Osteocyte (in vitro differentiated cells): ENCODE results near the gene RAB5B. TPM values are rescaled to one million over a fixed set of nuclear protein-coding genes. Genes with fewer than 3 reads are reported as not detected.

Experiments used
- DNase-seq: peaks from one replicate; pipeline ENCODE4 v3.0.0; 2021; ENCODE audit warnings: mixed read lengths; ENCODE audit not compliant: unreplicated experiment; ENCODE audit errors: extremely low spot score
- H3K27ac Mint-ChIP-seq: one replicate; pipeline ENCODE4 v1.8.0; 2021; ENCODE audit warnings: mild to moderate bottlenecking, mixed read lengths; ENCODE audit not compliant: unreplicated experiment
- H3K27me3 Mint-ChIP-seq: one replicate; pipeline ENCODE4 v1.8.0; 2021; ENCODE audit warnings: mixed read lengths; ENCODE audit not compliant: unreplicated experiment
- H3K36me3 Mint-ChIP-seq: one replicate; pipeline ENCODE4 v1.8.0; 2021; ENCODE audit warnings: mixed read lengths; ENCODE audit not compliant: unreplicated experiment
- H3K4me1 Mint-ChIP-seq: one replicate; pipeline ENCODE4 v1.8.0; 2021; ENCODE audit warnings: mixed read lengths; ENCODE audit not compliant: unreplicated experiment
- H3K4me3 Mint-ChIP-seq: one replicate; pipeline ENCODE4 v1.8.0; 2021; ENCODE audit warnings: mild to moderate bottlenecking, moderate library complexity, mixed read lengths; ENCODE audit not compliant: unreplicated experiment
- H3K9me3 Mint-ChIP-seq: one replicate; pipeline ENCODE4 v1.8.0; 2021; ENCODE audit warnings: mixed read lengths; ENCODE audit not compliant: unreplicated experiment
- total RNA-seq: library from RNA; stranded (reverse); gene quantifications from 2 replicates; pipeline ENCODE4 v1.2.1, GENCODE V29; 2021
- TF ChIP-seq, protein P1 (sequence below): fragments of 200-600 bp; sonication (generic); IDR thresholded peaks from 2 replicates; pipeline ENCODE4 v1.5.0; 2021; ENCODE audit warnings: antibody characterized with exemption, mild to moderate bottlenecking, moderate library complexity

RAB5B gene
- total RNA-seq, 1 donor from 2014 or later, result 126 TPM

DNA sequence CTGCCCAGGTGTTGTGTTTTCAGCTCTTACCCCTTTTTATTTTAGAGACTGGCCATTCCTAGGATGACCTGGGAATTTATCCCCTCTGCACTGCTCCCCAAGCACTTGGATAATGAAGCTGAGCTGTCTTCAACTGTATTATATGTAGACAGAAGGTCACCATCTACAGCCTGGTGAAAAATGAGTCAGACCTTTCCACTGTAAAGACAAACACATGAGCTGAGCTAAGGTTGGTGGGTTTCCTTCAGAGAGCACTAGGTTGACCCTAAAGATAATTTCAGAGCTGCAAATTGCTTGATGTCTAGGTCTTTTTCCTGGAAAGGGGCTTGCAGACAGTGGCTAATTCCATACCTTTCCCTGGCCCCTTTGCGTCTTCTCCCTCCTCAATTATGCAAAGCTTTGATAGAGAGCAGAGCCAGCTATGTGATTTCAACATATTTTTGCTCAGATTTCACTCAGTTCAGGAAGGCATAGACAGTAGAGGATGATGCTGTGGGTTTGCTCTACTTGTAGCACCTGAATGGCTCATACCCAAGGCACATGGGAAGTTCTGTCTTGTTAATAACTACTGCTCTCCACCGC is 37.7 kb downstream of the RAB5B start:
- H3K4me1 Mint-ChIP-seq, result peaks cover 18% of the 10 kb centered on the region
- no peaks in the 10 kb centered on the region for H3K27me3 Mint-ChIP-seq
- TF ChIP-seq, protein P1, sequence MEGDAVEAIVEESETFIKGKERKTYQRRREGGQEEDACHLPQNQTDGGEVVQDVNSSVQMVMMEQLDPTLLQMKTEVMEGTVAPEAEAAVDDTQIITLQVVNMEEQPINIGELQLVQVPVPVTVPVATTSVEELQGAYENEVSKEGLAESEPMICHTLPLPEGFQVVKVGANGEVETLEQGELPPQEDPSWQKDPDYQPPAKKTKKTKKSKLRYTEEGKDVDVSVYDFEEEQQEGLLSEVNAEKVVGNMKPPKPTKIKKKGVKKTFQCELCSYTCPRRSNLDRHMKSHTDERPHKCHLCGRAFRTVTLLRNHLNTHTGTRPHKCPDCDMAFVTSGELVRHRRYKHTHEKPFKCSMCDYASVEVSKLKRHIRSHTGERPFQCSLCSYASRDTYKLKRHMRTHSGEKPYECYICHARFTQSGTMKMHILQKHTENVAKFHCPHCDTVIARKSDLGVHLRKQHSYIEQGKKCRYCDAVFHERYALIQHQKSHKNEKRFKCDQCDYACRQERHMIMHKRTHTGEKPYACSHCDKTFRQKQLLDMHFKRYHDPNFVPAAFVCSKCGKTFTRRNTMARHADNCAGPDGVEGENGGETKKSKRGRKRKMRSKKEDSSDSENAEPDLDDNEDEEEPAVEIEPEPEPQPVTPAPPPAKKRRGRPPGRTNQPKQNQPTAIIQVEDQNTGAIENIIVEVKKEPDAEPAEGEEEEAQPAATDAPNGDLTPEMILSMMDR, result no peak
- no peak overlapping the region for H3K4me3 Mint-ChIP-seq
- no peak overlapping the region for H3K27ac Mint-ChIP-seq
- no peaks in the 10 kb centered on the region for H3K9me3 Mint-ChIP-seq
- DNase-seq, result no peak
- no peaks in the 10 kb centered on the region for H3K36me3 Mint-ChIP-seq

- TF ChIP-seq, protein P1, result no peak
- H3K27ac Mint-ChIP-seq, result no peak overlapping the region
- H3K27me3 Mint-ChIP-seq, result no peaks in the 10 kb centered on the region
- DNase-seq, result no peak
- H3K9me3 Mint-ChIP-seq, result no peaks in the 10 kb centered on the region
- H3K4me1 Mint-ChIP-seq, result peaks cover 6% of the 10 kb centered on the region
- no peak overlapping the region for H3K4me3 Mint-ChIP-seq
- H3K36me3 Mint-ChIP-seq, result no peaks in the 10 kb centered on the region
Measured at GRCh38 chr12:56013482-56013881, 39.6 kb downstream of the RAB5B start.

DNA sequence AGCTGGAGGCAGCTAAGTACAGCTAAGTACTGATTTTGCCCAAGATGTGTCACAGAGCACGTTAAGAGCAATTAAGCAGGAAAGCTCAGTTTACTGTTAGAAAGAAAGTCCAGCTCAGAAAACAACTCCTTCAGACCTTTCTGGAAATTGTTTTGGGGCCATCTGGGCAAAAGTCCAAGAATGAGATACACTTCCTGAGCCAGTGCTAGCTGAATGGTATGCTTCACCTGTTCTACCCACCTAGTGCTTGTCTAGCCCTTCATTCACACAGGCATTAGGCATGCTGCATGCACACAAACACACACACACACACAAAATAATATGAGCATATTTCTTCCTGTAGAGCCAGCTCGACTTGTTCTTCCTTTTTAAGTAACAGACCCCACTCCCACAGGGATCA is 40.3 kb downstream of the RAB5B start:
- Mint-ChIP-seq H3K9me3 (no peaks in the 10 kb centered on the region), H3K36me3 (no peaks in the 10 kb centered on the region), H3K4me1 (peaks cover 3% of the 10 kb centered on the region), H3K4me3 (no peak overlapping the region), H3K27ac (no peak overlapping the region), H3K27me3 (no peaks in the 10 kb centered on the region)
- TF ChIP-seq, protein P1, result no peak
- DNase-seq, result no peak

DNA sequence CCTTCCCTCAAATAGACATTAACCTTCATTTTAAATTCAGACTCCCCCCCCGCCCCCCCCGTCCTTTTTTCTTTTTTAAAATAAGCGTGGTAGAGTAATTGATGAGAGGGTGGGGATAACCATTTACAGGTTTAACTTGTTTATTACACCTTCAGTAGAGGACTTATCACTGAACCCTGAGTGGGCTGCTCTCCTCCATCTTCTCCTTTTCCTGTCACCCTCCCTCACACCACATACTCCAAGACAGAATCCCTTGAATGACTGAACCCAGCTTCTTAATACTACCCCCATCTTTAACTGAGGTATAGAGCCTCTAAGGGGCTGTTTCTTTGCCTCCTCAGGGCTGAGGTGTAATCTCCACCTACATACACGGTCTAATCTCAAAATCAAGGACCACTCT is 43.3 kb downstream of the RAB5B start:
- no peak overlapping the region for H3K27ac Mint-ChIP-seq
- no peaks in the 10 kb centered on the region for H3K36me3 Mint-ChIP-seq
- no peaks in the 10 kb centered on the region for H3K27me3 Mint-ChIP-seq
- H3K4me1 Mint-ChIP-seq, result peaks cover 19% of the 10 kb centered on the region
- no peak for DNase-seq
- H3K9me3 Mint-ChIP-seq, result no peaks in the 10 kb centered on the region
- TF ChIP-seq, protein P1, result no peak
- no peak overlapping the region for H3K4me3 Mint-ChIP-seq

GRCh38 chr12:56018356-56018755 is 44.5 kb downstream of the RAB5B start:
- no peak overlapping the region for H3K27ac Mint-ChIP-seq
- H3K4me3 Mint-ChIP-seq, result no peak overlapping the region
- TF ChIP-seq, protein P1, result no peak
- H3K36me3 Mint-ChIP-seq, result no peaks in the 10 kb centered on the region
- no peak for DNase-seq
- no peaks in the 10 kb centered on the region for H3K9me3 Mint-ChIP-seq
- H3K4me1 Mint-ChIP-seq, result peaks cover 19% of the 10 kb centered on the region
- no peaks in the 10 kb centered on the region for H3K27me3 Mint-ChIP-seq
